Muscle of leg (tissue), 11 donors: Measurements from ENCODE around the gene KIAA1549. TPM values are rescaled to one million over a fixed set of nuclear protein-coding genes. Genes with fewer than 3 reads are reported as not detected.

ENCODE experiments used
- DNase-seq: peaks from one replicate; pipeline ENCODE4 v3.0.0; 2013
- H3K27ac ChIP-seq: one replicate; pipeline ENCODE4 v1.5.1; 2013; ENCODE audit warnings: mild to moderate bottlenecking, low read length, control low read depth
- H3K27me3 ChIP-seq: one replicate; pipeline ENCODE4 v1.6.1; 2013; ENCODE audit warnings: low read length; ENCODE audit not compliant: control insufficient read depth, insufficient read depth
- H3K36me3 ChIP-seq: one replicate; pipeline ENCODE4 v1.6.1; 2013; ENCODE audit warnings: low read length; ENCODE audit not compliant: control insufficient read depth, insufficient read depth
- H3K4me1 ChIP-seq: one replicate; pipeline ENCODE4 v1.6.1; 2013; ENCODE audit warnings: low read length; ENCODE audit not compliant: control insufficient read depth, insufficient read depth
- H3K4me3 ChIP-seq: one replicate; pipeline ENCODE4 v1.5.1; 2013; ENCODE audit warnings: low read length, control low read depth
- H3K9me3 ChIP-seq: replicated peaks from 2 replicates; pipeline ENCODE4 v1.6.1; 2013; ENCODE audit warnings: low read depth, low read length; ENCODE audit not compliant: control insufficient read depth
- WGBS: methylation state at CpG from one replicate; pipeline ENCODE4 v1.1.5; 2013; ENCODE audit warnings: missing lambda C conversion rate; ENCODE audit not compliant: insufficient coverage; 5-methylcytosine and 5-hydroxymethylcytosine counted together
- polyA plus RNA-seq, 8 donors: library from polyadenylated mRNA; unstranded; fragments of 120-200 nt; gene quantifications; one replicate each; pipeline versions ENCODE4 v1.2.1 to v1.2.3, GENCODE V29; 2013; ENCODE audit warnings: inconsistent platforms in 1 of 8, low replicate concordance in 1 of 8; ENCODE audit not compliant: insufficient read length in 8 of 8, insufficient read depth in 1 of 8
- total RNA-seq: library from RNA; stranded (reverse); fragments of 120-200 nt; gene quantifications from one replicate; pipeline ENCODE4 v1.2.4, GENCODE V29; 2013

KIAA1549 gene
- total and polyA plus RNA-seq, 9 donors = 4.1 to 12.0 (median 11.4) TPM

DNA sequence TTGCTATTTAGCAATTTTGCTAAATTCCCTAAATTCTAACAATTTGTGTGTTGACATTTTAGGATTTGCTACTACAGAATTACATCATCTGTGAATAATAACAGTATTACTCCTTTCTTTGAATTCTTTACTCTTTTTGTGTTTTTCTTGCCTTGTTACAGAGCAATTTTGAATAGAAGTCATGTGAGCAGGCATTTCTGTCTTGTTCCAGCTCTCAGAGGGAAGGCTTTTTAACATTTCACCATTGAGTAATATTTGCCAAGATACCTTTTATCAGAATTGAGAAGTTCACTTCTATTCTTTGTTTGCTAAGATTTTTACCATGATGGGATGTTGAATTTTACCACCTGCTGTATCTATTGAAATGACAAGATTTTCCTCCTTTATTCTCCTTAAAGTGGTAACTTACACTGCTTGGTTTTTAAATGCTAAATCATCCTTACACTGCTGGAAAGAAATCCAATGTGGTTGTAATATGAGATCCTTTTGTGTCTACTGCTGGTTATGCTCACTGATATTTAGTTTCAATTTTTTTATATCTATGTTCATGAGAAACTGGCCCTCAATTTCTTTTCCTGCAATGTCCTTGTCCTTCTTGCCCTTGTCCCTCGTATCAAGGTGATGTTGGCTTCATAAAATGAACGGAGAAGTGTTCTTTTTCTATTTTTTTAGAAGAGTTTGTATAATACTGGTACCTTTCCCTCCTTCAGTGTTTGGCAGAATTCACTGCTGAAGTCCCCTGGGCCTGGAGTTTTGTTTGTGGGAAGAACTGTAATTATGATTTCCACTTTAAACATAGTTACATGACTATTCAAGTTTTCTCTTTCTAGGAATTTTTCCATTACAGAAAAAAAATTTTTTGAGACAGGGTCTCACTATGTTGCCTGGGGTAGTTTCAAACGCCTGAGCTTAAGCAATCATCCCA, 132.9 kb downstream of the KIAA1549 start:
- Histone ChIP-seq H3K4me1 (no peaks in the 10 kb centered on the region), H3K36me3 (peaks cover 13% of the 10 kb centered on the region), H3K27ac (no peak overlapping the region), H3K9me3 (no peaks in the 10 kb centered on the region), H3K4me3 (no peak overlapping the region), H3K27me3 (no peaks in the 10 kb centered on the region)
- DNase-seq = peak; percentile 57
- no CpG with 5 or more reads among the region's 3 CpGs for WGBS

DNA sequence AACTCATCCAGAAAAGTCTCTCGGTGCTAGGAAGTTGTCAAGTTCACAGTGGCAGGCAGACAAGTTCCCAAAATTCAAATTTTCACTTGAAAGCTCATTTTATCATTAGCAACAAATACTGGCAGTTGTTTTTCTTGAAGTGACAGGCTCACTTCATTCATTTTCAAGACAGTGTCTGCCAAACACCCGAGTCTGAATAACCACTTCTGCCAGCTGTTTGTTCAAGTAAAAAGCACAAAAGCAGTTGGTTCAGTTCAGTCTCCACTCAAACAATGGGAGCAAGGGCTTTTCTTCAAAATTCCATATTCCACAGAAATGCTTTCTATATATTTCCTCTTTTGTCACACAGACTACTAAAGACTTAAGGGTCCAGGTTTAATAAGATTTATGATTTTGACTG, 135.5 kb downstream of the KIAA1549 start:
- Histone ChIP-seq H3K36me3 (peaks cover 18% of the 10 kb centered on the region), H3K27me3 (no peaks in the 10 kb centered on the region), H3K4me3 (no peak overlapping the region), H3K9me3 (no peaks in the 10 kb centered on the region), H3K4me1 (no peaks in the 10 kb centered on the region), H3K27ac (no peak overlapping the region)
- no peak for DNase-seq
- 43% methylated on average over 2 of the region's 2 CpGs for WGBS

GRCh38 chr7:138843632-138844580, 137.3 kb downstream of the KIAA1549 start:
- Histone ChIP-seq H3K9me3 (no peaks in the 10 kb centered on the region), H3K4me1 (no peaks in the 10 kb centered on the region), H3K36me3 (peaks cover 18% of the 10 kb centered on the region), H3K4me3 (no peak overlapping the region), H3K27me3 (no peaks in the 10 kb centered on the region), H3K27ac (no peak overlapping the region)
- 87% methylated on average over 11 of the region's 20 CpGs for WGBS
- DNase-seq = no peak

- WGBS = 91% methylated on average over 5 of the region's 12 CpGs
Measured at GRCh38 chr7:138842111-138842510, 139.1 kb downstream of the KIAA1549 start.

GRCh38 chr7:138838166-138838565, 143.0 kb downstream of the KIAA1549 start:
- 80% methylated on average over 1 of the region's 9 CpGs for WGBS
- Histone ChIP-seq H3K4me1 (peaks cover 4% of the 10 kb centered on the region), H3K27ac (peak overlapping the region; percentile 40), H3K27me3 (no peaks in the 10 kb centered on the region), H3K4me3 (no peak overlapping the region), H3K9me3 (no peaks in the 10 kb centered on the region), H3K36me3 (peaks cover 15% of the 10 kb centered on the region)
- DNase-seq = peak; percentile 54

More at GRCh38 chr7:138842111-138842510, 139.1 kb downstream of the KIAA1549 start:
- H3K4me1 ChIP-seq = peaks cover 4% of the 10 kb centered on the region
- H3K4me3 ChIP-seq = no peak overlapping the region
- H3K27ac ChIP-seq = no peak overlapping the region
- DNase-seq = no peak
- no peaks in the 10 kb centered on the region for H3K27me3 ChIP-seq
- no peaks in the 10 kb centered on the region for H3K9me3 ChIP-seq
- H3K36me3 ChIP-seq = peaks cover 18% of the 10 kb centered on the region

DNA sequence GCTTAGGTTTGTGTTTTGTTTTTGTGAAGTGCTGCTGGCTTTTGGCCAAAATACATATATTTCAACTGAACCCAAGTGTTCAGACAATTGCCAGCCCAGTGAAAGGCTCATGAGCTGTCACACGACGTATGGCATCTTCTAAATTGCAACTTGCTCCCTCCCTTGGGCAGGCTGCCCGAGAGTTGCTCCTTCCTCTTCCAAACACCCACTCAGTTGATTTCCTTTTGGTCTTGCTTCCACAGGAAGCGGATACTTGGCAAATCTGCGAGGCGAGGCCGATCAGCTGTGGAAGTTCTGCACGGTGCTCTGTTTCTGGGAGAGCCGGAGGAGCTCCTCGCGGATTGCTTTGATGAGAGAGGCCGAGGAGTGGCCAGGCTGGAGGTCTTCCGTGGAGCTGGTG, 143.6 kb downstream of the KIAA1549 start:
- peaks cover 4% of the 10 kb centered on the region for H3K4me1 ChIP-seq
- no peaks in the 10 kb centered on the region for H3K27me3 ChIP-seq
- H3K4me3 ChIP-seq = no peak overlapping the region
- H3K9me3 ChIP-seq = no peaks in the 10 kb centered on the region
- peaks cover 15% of the 10 kb centered on the region for H3K36me3 ChIP-seq
- peak; percentile 71 for DNase-seq
- 32% methylated on average over 10 of the region's 13 CpGs for WGBS
- H3K27ac ChIP-seq = no peak overlapping the region

DNA sequence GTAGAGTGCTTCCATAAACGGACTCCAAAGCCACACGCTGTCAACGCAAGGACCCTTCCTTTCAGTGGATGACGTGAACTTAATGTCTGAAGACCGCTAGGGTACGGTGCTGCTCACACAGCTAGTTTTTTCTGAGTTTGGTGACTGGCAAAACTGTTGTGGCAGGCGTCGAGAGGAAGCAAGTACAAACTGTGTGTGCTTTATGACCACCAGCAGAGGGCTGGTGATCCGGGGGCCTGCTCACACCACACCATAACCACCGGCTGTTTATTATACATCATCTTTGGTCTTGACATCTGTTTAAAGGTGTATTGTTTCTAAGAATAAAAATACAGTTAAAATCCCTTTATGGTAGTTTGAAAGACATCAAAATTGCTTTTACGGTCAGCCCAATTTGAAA, 146.1 kb downstream of the KIAA1549 start:
- H3K27me3 ChIP-seq = no peaks in the 10 kb centered on the region
- H3K36me3 ChIP-seq = peaks cover 6% of the 10 kb centered on the region
- H3K4me3 ChIP-seq = no peak overlapping the region
- H3K9me3 ChIP-seq = no peaks in the 10 kb centered on the region
- H3K4me1 ChIP-seq = peaks cover 4% of the 10 kb centered on the region
- no peak for DNase-seq
- 100% methylated on average over 3 of the region's 11 CpGs for WGBS
- no peak overlapping the region for H3K27ac ChIP-seq

- no peak for DNase-seq
- peaks cover 4% of the 10 kb centered on the region for H3K4me1 ChIP-seq
- no peaks in the 10 kb centered on the region for H3K9me3 ChIP-seq
- H3K27me3 ChIP-seq = no peaks in the 10 kb centered on the region
- WGBS = 92% methylated on average over 6 of the region's 9 CpGs
- H3K4me3 ChIP-seq = no peak overlapping the region
- peaks cover 4% of the 10 kb centered on the region for H3K36me3 ChIP-seq
- H3K27ac ChIP-seq = no peak overlapping the region
Measured at GRCh38 chr7:138834583-138834982, 146.6 kb downstream of the KIAA1549 start.

DNA sequence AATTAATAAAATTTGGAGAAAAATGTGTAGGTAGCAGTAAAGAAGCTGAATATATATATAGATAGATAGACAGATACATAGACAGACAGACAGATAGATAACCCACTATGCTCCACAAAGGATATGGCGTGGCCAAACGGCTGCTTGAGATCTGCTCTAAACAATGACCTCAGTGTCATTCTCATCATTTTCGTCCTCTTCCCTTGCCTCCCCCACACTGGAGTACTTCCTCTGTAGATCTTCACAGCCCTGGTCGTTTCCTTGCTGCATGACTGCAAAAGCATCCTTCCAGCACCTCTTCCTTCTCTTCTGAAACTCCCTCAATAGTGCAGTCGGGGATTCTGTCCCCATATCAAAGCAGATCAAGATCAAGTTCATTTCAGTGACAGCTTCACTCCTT, 147.6 kb downstream of the KIAA1549 start:
- Histone ChIP-seq H3K4me3 (no peak overlapping the region), H3K36me3 (peaks cover 4% of the 10 kb centered on the region), H3K27me3 (no peaks in the 10 kb centered on the region), H3K4me1 (peaks cover 4% of the 10 kb centered on the region), H3K27ac (no peak overlapping the region), H3K9me3 (no peaks in the 10 kb centered on the region)
- DNase-seq = no peak
- WGBS = 65% methylated on average over 5 of the region's 5 CpGs

DNA sequence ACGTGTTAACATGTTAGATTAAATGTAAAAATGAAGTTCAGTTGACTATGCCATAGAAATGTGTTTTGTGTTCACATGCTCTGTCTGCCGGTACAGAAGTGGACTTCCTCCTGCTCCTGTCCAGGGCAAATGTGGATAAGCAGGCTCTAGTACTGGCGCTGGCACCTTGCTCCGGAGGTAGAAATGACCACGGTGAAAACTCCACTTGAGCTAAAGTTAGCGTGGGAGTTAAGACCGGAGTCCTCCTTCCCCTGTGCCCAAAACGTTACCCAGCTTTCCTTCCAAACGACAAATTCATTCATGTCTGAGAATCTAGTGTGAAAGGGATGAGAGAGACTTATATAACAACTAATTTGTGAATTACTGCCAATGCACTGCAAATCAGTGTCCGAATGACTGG, 148.2 kb downstream of the KIAA1549 start:
- 100% methylated on average over 4 of the region's 10 CpGs for WGBS
- DNase-seq = no peak
- Histone ChIP-seq H3K27me3 (no peaks in the 10 kb centered on the region), H3K4me3 (no peak overlapping the region), H3K36me3 (peaks cover 4% of the 10 kb centered on the region), H3K9me3 (no peaks in the 10 kb centered on the region), H3K4me1 (peaks cover 2% of the 10 kb centered on the region), H3K27ac (no peak overlapping the region)
